Endothelial cell of umbilical vein (primary cell): ENCODE results near the gene TIMD4.

Experiments
- CTCF ChIP-seq, 2 donors: IDR thresholded peaks; 1 replicate in 1 of 2; 2 replicates in 1 of 2; pipeline ENCODE4 v1.5.1; 2011; ENCODE audit warnings: low read length in 2 of 2, mild to moderate bottlenecking in 2 of 2, moderate library complexity in 2 of 2, control low read depth in 1 of 2, inconsistent platforms in 1 of 2, low read depth in 1 of 2; ENCODE audit not compliant: insufficient read depth in 1 of 2; ENCODE audit errors: extremely low read depth in 1 of 2
- EZH2 ChIP-seq: IDR thresholded peaks from 2 replicates; pipeline ENCODE4 v1.6.1; 2012; ENCODE audit warnings: borderline replicate concordance, low read depth, mild to moderate bottlenecking, moderate library complexity, low read length, inconsistent platforms; ENCODE audit not compliant: severe bottlenecking
- GATA2 ChIP-seq: IDR thresholded peaks from 2 replicates; pipeline ENCODE4 v1.7.0; 2011; ENCODE audit warnings: low read depth, mild to moderate bottlenecking, moderate library complexity, mixed read lengths, low read length; ENCODE audit not compliant: insufficient read length, insufficient read depth
- MYC ChIP-seq: IDR thresholded peaks from one replicate; pipeline ENCODE4 v1.6.1; 2011; ENCODE audit warnings: mild to moderate bottlenecking, low read depth, low read length
- POLR2A ChIP-seq: IDR thresholded peaks from 2 replicates; pipeline ENCODE4 v1.6.1; 2012; ENCODE audit warnings: low read depth, mild to moderate bottlenecking, control low read depth, low read length
- POLR2AphosphoS5 ChIP-seq: IDR thresholded peaks from 2 replicates; pipeline ENCODE4 v1.6.1; 2012; ENCODE audit warnings: low read depth, mild to moderate bottlenecking, control low read depth, low read length, moderate library complexity; ENCODE audit not compliant: insufficient read depth
- TF ChIP-seq, protein P1 (sequence below): IDR thresholded peaks from 2 replicates; pipeline ENCODE4 v1.6.1; 2011; ENCODE audit not compliant: insufficient read depth, insufficient read length

DNA sequence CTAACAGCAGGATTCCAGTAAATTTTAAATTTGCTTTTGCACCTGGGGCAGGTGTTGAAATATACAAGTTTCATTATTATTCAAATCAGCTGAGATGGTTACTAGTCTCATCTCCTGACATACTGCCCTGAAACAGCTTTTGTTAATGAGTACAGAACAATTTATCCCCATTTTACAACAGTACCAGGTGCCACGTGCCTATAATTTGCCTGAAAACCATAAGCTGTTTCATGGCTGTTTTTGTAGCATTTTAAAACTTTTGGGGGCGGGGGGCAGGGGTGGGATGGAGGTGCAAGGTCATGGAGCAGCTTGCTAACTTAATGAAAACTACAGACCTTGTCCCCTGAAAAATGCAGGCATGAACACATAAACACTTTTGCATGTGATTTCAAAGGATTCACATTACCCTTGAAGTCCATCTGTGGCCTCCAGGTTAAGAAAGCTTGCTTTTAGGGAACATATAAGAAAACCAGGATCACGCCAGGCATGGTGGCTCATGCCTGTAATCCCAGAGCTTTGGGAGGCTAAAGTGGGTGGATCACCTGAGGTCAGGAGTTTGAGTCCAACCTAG is 42.1 kb downstream of the TIMD4 start:
- TF ChIP-seq POLR2AphosphoS5 (no peak), EZH2 (no peak), POLR2A (no peak), CTCF (IDR thresholded peaks at IDR 0.05; ENCODE audit: extremely low read depth in 1 of 2, insufficient read depth in 1 of 2, low read depth in 1 of 2, low read length in 2 of 2) (no peak), MYC (no peak), GATA2 (no peak)
- TF ChIP-seq, protein P1, sequence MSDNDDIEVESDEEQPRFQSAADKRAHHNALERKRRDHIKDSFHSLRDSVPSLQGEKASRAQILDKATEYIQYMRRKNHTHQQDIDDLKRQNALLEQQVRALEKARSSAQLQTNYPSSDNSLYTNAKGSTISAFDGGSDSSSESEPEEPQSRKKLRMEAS: no peak
